GM12878 (cell line): Measurements from ENCODE around the gene FCER2. TPM values are rescaled to one million over a fixed set of nuclear protein-coding genes. Genes with fewer than 3 reads are reported as not detected.

Experiments used
- ATAC-seq: fragments of 200-7000 bp; cut with Tn5 transposase; 3 replicates; pipeline ENCODE4 v1.9.1; 2020; ENCODE audit warnings: mild to moderate bottlenecking, moderate library complexity
- BruUV-seq: library from RNA; stranded (reverse); fragments of 400-500 nt; replicated peaks from 2 replicates; lab custom pipeline; 2021; lab: Mats Ljungman, UMichigan
- CTCF ChIA-PET: fragments of 300-600 bp; sonication (Branson Sonifier 250); formaldehyde crosslinking; extraction: SDS; loops from one replicate; lab custom pipeline; 2021; ENCODE audit warnings: inconsistent platforms; lab: Yijun Ruan, JAX
- POLR2A ChIA-PET: fragments of 350-600 bp; formaldehyde crosslinking; extraction: SDS; loops from one replicate; lab custom pipeline; 2021; ENCODE audit warnings: inconsistent platforms; lab: Charles Lee
- RAD21 ChIA-PET: fragments of 300-600 bp; sonication (Branson Sonifier 250); formaldehyde crosslinking; loops from one replicate; lab custom pipeline; 2023; ENCODE audit warnings: antibody characterized with exemption; ENCODE audit not compliant: unreplicated experiment; lab: Charles Lee
- SMC1A ChIA-PET: fragments of 300-600 bp; sonication (Branson Sonifier 250); formaldehyde crosslinking; loops from one replicate; lab custom pipeline; 2023; ENCODE audit not compliant: unreplicated experiment, uncharacterized antibody; lab: Charles Lee
- DNase-seq: peaks from one replicate; pipeline ENCODE4 v3.0.0-alpha.2; 2011; ENCODE audit warnings: low read depth, low spot score
- FAIRE-seq: peaks from 3 replicates; lab custom pipeline; 2011; peaks lifted over from hg19 to GRCh38; lab: Jason Lieb, UNC
- H2AFZ ChIP-seq: 2 replicates; pipeline ENCODE4 v1.6.0; 2011; ENCODE audit warnings: low read depth, low read length, control low read depth; ENCODE audit not compliant: control insufficient read depth
- H3K27ac ChIP-seq: 2 replicates; pipeline ENCODE4 v1.5.1; 2011; ENCODE audit warnings: control low read depth; ENCODE audit not compliant: control insufficient read depth, insufficient read depth
- H3K27me3 ChIP-seq, 2 experiments: replicated peaks in 1 of 2; 2 replicates each; pipeline versions ENCODE4 v1.6.0 to v1.6.1; 2011; ENCODE audit warnings: low read length in 1 of 2; ENCODE audit not compliant: control insufficient read depth in 2 of 2, insufficient read depth in 2 of 2
- H3K36me3 ChIP-seq, 2 experiments: 2 replicates each; pipeline ENCODE4 v1.5.1; 2011; ENCODE audit warnings: low read length in 1 of 2; ENCODE audit not compliant: control insufficient read depth in 2 of 2, insufficient read depth in 2 of 2
- H3K4me1 ChIP-seq: 2 replicates; pipeline ENCODE4 v1.6.1; 2011; ENCODE audit warnings: mild to moderate bottlenecking, low read length, moderate library complexity, mixed read lengths; ENCODE audit not compliant: control insufficient read depth, insufficient read depth
- H3K4me2 ChIP-seq: 2 replicates; pipeline ENCODE4 v1.6.0; 2011; ENCODE audit warnings: control low read depth; ENCODE audit not compliant: control insufficient read depth, insufficient read depth
- H3K4me3 ChIP-seq: fragments of 200-600 bp; sonication (generic); 2 replicates; pipeline ENCODE4 v1.5.1; 2016
- H3K79me2 ChIP-seq: 2 replicates; pipeline ENCODE4 v1.6.0; 2011; ENCODE audit warnings: low read length; ENCODE audit not compliant: control insufficient read depth, insufficient read depth
- H3K9ac ChIP-seq: 2 replicates; pipeline ENCODE4 v1.8.0; 2011; ENCODE audit warnings: low read length, control low read depth, mixed read lengths; ENCODE audit not compliant: control insufficient read depth, insufficient read depth
- H3K9me3 ChIP-seq: replicated peaks from 3 replicates; pipeline ENCODE4 v1.5.1; 2011; ENCODE audit warnings: mild to moderate bottlenecking, low read length; ENCODE audit not compliant: control insufficient read depth, insufficient read depth
- H4K20me1 ChIP-seq: 2 replicates; pipeline ENCODE4 v1.6.0; 2011; ENCODE audit not compliant: control insufficient read depth, insufficient read depth
- ATF3 ChIP-seq: IDR thresholded peaks from 2 replicates; pipeline ENCODE4 v1.6.1; 2011; ENCODE audit warnings: low read depth, mild to moderate bottlenecking, low read length, moderate library complexity, borderline replicate concordance; ENCODE audit errors: extremely low read depth
- ATF7 ChIP-seq: fragments of 450-650 bp; IDR thresholded peaks from 2 replicates; pipeline ENCODE4 v1.6.1; 2016; ENCODE audit warnings: low read depth, mild to moderate bottlenecking
- BACH1 ChIP-seq: fragments of 450-650 bp; IDR thresholded peaks from 2 replicates; pipeline ENCODE4 v1.6.1; 2017; ENCODE audit warnings: mild to moderate bottlenecking, borderline replicate concordance
- BCL3 ChIP-seq: IDR thresholded peaks from 2 replicates; pipeline ENCODE4 v1.6.1; 2011; ENCODE audit warnings: borderline replicate concordance, low read depth, mild to moderate bottlenecking, moderate library complexity, low read length; ENCODE audit not compliant: insufficient read depth, poor library complexity, severe bottlenecking
- BHLHE40 ChIP-seq, 2 experiments: fragments of 450-650 bp in 1 of 2; IDR thresholded peaks; 2 replicates each; pipeline ENCODE4 v1.6.1; 2011 to 2017; ENCODE audit warnings: low read depth in 2 of 2, borderline replicate concordance in 1 of 2, improper control_type of control experiment in 1 of 2, low read length in 1 of 2, mild to moderate bottlenecking in 1 of 2
- EZH2 ChIP-seq: IDR thresholded peaks from 2 replicates; pipeline ENCODE4 v1.6.1; 2012; ENCODE audit warnings: low read depth, mild to moderate bottlenecking, control low read depth, inconsistent platforms, low read length, borderline replicate concordance; ENCODE audit not compliant: control insufficient read depth
- IKZF2 ChIP-seq, 2 experiments: fragments of 450-650 bp; IDR thresholded peaks; 2 replicates each; pipeline ENCODE4 v1.6.1; 2017; ENCODE audit warnings: mild to moderate bottlenecking in 2 of 2, moderate library complexity in 2 of 2
- MTA2 ChIP-seq: fragments of 450-650 bp; IDR thresholded peaks from 2 replicates; pipeline ENCODE4 v1.6.1; 2016; ENCODE audit warnings: low read depth, mild to moderate bottlenecking, moderate library complexity
- MXI1 ChIP-seq: fragments of 150-350 bp; IDR thresholded peaks from 2 replicates; pipeline ENCODE4 v1.6.1; 2011; ENCODE audit warnings: low read depth, mild to moderate bottlenecking, inconsistent platforms, low read length, improper control_type of control experiment
- NBN ChIP-seq: fragments of 450-650 bp; IDR thresholded peaks from 2 replicates; pipeline ENCODE4 v1.6.1; 2016
- PAX5 ChIP-seq: IDR thresholded peaks from 2 replicates; pipeline ENCODE4 v1.6.1; 2011; ENCODE audit warnings: low read depth, low read length, borderline replicate concordance
- PBX3 ChIP-seq: IDR thresholded peaks from 2 replicates; pipeline ENCODE4 v1.6.1; 2011; ENCODE audit warnings: mild to moderate bottlenecking, low read depth, low read length, moderate library complexity; ENCODE audit not compliant: insufficient replicate concordance
- RAD51 ChIP-seq: fragments of 450-650 bp; IDR thresholded peaks from 2 replicates; pipeline ENCODE4 v1.6.1; 2016; ENCODE audit warnings: moderate library complexity, mild to moderate bottlenecking, inconsistent platforms
- RCOR1 ChIP-seq: conservative IDR thresholded peaks from 2 replicates; pipeline ENCODE4 v1.6.1; 2012; ENCODE audit warnings: low read depth, low read length, improper control_type of control experiment
- SMC3 ChIP-seq: IDR thresholded peaks from 2 replicates; pipeline ENCODE4 v1.6.1; 2011; ENCODE audit warnings: low read length, improper control_type of control experiment, borderline replicate concordance
- USF2 ChIP-seq: IDR thresholded peaks from 2 replicates; pipeline ENCODE4 v1.6.1; 2011; ENCODE audit warnings: low read depth, low read length, improper control_type of control experiment, borderline replicate concordance
- WGBS: methylation state at CpG from one replicate; pipeline ENCODE4 v1.1.6; 2016; ENCODE audit warnings: low lambda C conversion rate; ENCODE audit not compliant: insufficient replicate concordance, insufficient coverage; ENCODE audit errors: missing lambda C conversion rate; 5-methylcytosine and 5-hydroxymethylcytosine counted together
- in situ Hi-C: fragments of 300-500 bp; cut with MboI; formaldehyde crosslinking; loops from 9 replicates; pipeline ENCODE4 v1.14.3; 2018; ENCODE audit warnings: mixed read lengths
- intact Hi-C: fragments of 100-400 bp; cut with micrococcal nuclease; formaldehyde crosslinking; loops from one replicate; pipeline ENCODE4 v1.14.2; 2022; ENCODE audit not compliant: unreplicated experiment
- polyA plus RNA-seq, 11 experiments: library from polyadenylated mRNA; depleted of rRNA in 4 of 11; unstranded in 6 of 11; stranded (reverse) in 5 of 11; fragments of >200 nt; fragmentation: Nextera tagmentation in 4 of 11; fragmentation: Illumina TruSeq in 1 of 11; extraction: Ambion mirVana in 4 of 11; extraction: Trizol in 1 of 11; gene quantifications; 1 replicate in 1 of 11; 2 replicates in 10 of 11; pipeline versions ENCODE4 v1.2.1 to v1.2.3, GENCODE V29; 2011 to 2016; ENCODE audit warnings: inconsistent platforms in 2 of 11, missing spikeins in 2 of 11, low read depth in 1 of 11
- total RNA-seq, 4 experiments: library from RNA; depleted of rRNA in 3 of 4; stranded (reverse); fragments of >200 nt in 3 of 4; fragmentation: Illumina TruSeq in 1 of 4; extraction: Trizol in 1 of 4; gene quantifications; 2 replicates each; pipeline versions ENCODE4 v1.2.1 to v1.2.3, GENCODE V29; 2013 to 2021

FCER2 gene
- total and polyA plus RNA-seq, 10 of the 15 experiments (the other 5 are each of a cell fraction or from before 2014, with no cell fraction given), result 44.0 to 424 (median 241) TPM

- intact Hi-C loops, result loop anchor here (1.0 to 10.0 kb wide), 3 partner anchors 111 to 294 kb away; no protein-coding TSS in a partner anchor
- no TSS peak for BruUV-seq
- POLR2A ChIA-PET, result interaction anchor here (0.7 kb wide), 1 partner anchor 20 kb away, joined by 3 read pairs; no protein-coding TSS in a partner anchor
- TF ChIP-seq PBX3, result peak; percentile 67
- TF ChIP-seq IKZF2 (IDR thresholded peaks at IDR 0.05), result 0 out of 4 replicates have a peak, but pooled peaks of 1 of the 2 experiments have one; percentile 19
- TF ChIP-seq ATF7, result 0 out of 2 replicates have a peak, but pooled peaks have one; percentile 12
- TF ChIP-seq MXI1, result peak; percentile 26; the same call in 1 of the 2 replicates
- TF ChIP-seq BACH1, result peak; percentile 55; the same call in 1 of the 2 replicates
- TF ChIP-seq MTA2, result no peak
- peak; percentile 96 for TF ChIP-seq BCL3
- TF ChIP-seq RCOR1, result no peak
- TF ChIP-seq USF2, result peak; percentile 68
- TF ChIP-seq BHLHE40 (IDR thresholded peaks at IDR 0.05; ENCODE audit: borderline replicate concordance in 1 of 2, low read depth in 2 of 2, low read length in 1 of 2), result peak; percentile 74 to 90; a peak in 3 of 4 replicates
- TF ChIP-seq EZH2, result no peak
- TF ChIP-seq SMC3, result peak; percentile 92
- TF ChIP-seq RAD51, result peak; percentile 91
- TF ChIP-seq ATF3, result peak; percentile 34; the same call in 1 of the 2 replicates
- peak; percentile 96 for TF ChIP-seq PAX5
- TF ChIP-seq NBN, result 0 out of 2 replicates have a peak, but pooled peaks have one; percentile 37
Observed at GRCh38 chr19:7678971-7679751, 22.8 kb downstream of the FCER2 start.

More at GRCh38 chr19:7678971-7679751, 22.8 kb downstream of the FCER2 start:
- ATAC-seq, result peak; percentile 73
- SMC1A ChIA-PET, result interaction anchor here (2.9 kb wide), 1 partner anchor 110 kb away, joined by 12 read pairs; no protein-coding TSS in a partner anchor
- no peak overlapping the region for H3K9ac ChIP-seq
- H3K4me1 ChIP-seq, result peaks cover 44% of the 10 kb centered on the region
- in situ Hi-C loops, result no loop called here
- peak overlapping the region; percentile 64 for H3K4me2 ChIP-seq
- CTCF ChIA-PET, result interaction anchor here (0.7 to 3.6 kb wide), 4 partner anchors 111 to 131 kb away, joined by 3 to 20 read pairs (median 5); no protein-coding TSS in a partner anchor
- peak overlapping the region; percentile 56 for H2AFZ ChIP-seq
- no peak for DNase-seq
- 31% methylated on average over 29 of the region's 30 CpGs for WGBS
- peaks cover 23% of the 10 kb centered on the region for H3K79me2 ChIP-seq
- FAIRE-seq, result peak; percentile 75
- peaks cover 0 to 3% of the 10 kb centered on the region in 2 experiments; a peak in 2 of 4 replicates for H3K36me3 ChIP-seq
- H4K20me1 ChIP-seq, result no peaks in the 10 kb centered on the region
- no peaks in the 10 kb centered on the region; a peak in 1 of 4 replicates for H3K27me3 ChIP-seq
- H3K9me3 ChIP-seq, result no peaks in the 10 kb centered on the region; the same call in 2 of the 3 replicates
- no peak overlapping the region for H3K4me3 ChIP-seq
- H3K27ac ChIP-seq, result no peak overlapping the region
- RAD21 ChIA-PET, result interaction anchor here (0.8 to 0.9 kb wide), 3 partner anchors 18 to 127 kb away, joined by 3 to 4 read pairs (median 4); no protein-coding TSS in a partner anchor
